Colonic mucosa (tissue), 4 donors: ENCODE results near the gene LCN2. TPM values are rescaled to one million over a fixed set of nuclear protein-coding genes. Genes with fewer than 3 reads are reported as not detected.

Experiments
- DNase-seq: peaks from one replicate; pipeline ENCODE4 v3.0.0-alpha.2; 2020
- H3K27ac ChIP-seq: fragments of 200-600 bp; one replicate; pipeline ENCODE4 v1.8.0; 2021
- H3K27me3 ChIP-seq: fragments of 200-600 bp; one replicate; pipeline ENCODE4 v1.8.0; 2021
- H3K36me3 ChIP-seq: fragments of 200-600 bp; one replicate; pipeline ENCODE4 v1.8.0; 2021
- H3K4me1 ChIP-seq: fragments of 200-600 bp; one replicate; pipeline ENCODE4 v1.8.0; 2021; ENCODE audit warnings: mild to moderate bottlenecking
- H3K4me3 ChIP-seq: fragments of 200-600 bp; one replicate; pipeline ENCODE4 v1.8.0; 2021
- H3K9ac ChIP-seq, 2 donors: one replicate each; pipeline ENCODE4 v1.7.0; 2013; ENCODE audit warnings: control low read depth in 2 of 2, low read depth in 2 of 2, low read length in 2 of 2
- H3K9me3 ChIP-seq: fragments of 200-600 bp; one replicate; pipeline ENCODE4 v1.8.0; 2021
- intact Hi-C: fragments of 100-400 bp; cut with DNase I; formaldehyde crosslinking; loops from one replicate; pipeline ENCODE4 v1.14.1; 2022
- total RNA-seq, 2 donors: library from RNA; stranded (reverse); fragmentation: NEBNext Ultra II Directional in 1 of 2; extraction: Animal tissue kit (Norgen Biotek cat#: 25700) in 1 of 2; gene quantifications; one replicate each; pipeline ENCODE4 v1.2.1, GENCODE V29; 2021
- TF ChIP-seq, protein P1 (sequence below): fragments of 200-600 bp; IDR thresholded peaks from one replicate; pipeline ENCODE4 v1.8.0; 2022; ENCODE audit warnings: antibody characterized with exemption, mild to moderate bottlenecking
- donor health status: healthy.
- donor health status: DM: no; HTN: no; CAD: no.
- donor health status: DM: no; HTN: no; CAD: no.

The LCN2 gene
- total RNA-seq, 2 donors from 2014 or later = 162 to 374 TPM

DNA sequence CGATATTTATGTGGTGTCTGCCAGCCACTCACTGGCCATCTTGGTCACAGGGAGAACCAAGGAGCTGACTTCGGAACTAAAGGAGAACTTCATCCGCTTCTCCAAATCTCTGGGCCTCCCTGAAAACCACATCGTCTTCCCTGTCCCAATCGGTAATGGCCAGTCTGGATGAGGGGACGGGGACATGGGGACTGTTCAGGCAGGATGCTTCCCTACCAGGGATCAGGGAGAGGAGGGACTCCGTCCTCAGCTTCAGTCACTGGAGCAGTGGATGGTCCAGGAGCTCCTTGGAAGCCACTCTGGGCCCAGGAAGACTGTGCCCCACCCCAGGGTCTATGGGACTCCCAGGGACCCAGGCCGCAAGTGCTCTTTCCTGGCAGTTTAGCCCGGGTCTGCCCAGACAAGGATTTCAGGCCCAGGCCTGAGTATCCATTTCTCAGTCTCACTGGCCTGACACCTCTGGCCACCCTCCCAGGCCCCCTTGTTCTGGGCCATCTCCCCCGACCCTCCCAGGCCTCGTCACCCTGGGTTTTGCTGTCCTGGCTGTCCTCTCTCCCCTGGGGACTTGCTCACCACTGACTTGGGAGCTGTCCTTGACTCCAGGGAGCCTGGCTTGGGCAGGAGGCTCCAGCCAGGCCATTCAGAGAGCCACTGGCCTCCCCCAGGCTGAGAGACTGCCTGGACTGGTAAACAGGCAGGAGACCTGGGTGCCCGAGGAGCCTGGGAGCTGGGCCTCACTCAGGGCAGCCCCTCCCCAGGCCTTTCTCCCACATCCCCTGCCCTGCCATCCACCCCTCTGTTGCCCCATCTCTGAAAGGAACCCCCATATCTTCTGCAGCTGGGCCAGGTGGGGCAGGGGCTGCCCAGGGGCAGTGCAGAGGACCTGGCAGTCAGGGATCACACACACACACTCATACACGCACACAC lies 3.1 kb downstream of the LCN2 start:
- no peaks in the 10 kb centered on the region for H3K9me3 ChIP-seq
- TF ChIP-seq, protein P1, sequence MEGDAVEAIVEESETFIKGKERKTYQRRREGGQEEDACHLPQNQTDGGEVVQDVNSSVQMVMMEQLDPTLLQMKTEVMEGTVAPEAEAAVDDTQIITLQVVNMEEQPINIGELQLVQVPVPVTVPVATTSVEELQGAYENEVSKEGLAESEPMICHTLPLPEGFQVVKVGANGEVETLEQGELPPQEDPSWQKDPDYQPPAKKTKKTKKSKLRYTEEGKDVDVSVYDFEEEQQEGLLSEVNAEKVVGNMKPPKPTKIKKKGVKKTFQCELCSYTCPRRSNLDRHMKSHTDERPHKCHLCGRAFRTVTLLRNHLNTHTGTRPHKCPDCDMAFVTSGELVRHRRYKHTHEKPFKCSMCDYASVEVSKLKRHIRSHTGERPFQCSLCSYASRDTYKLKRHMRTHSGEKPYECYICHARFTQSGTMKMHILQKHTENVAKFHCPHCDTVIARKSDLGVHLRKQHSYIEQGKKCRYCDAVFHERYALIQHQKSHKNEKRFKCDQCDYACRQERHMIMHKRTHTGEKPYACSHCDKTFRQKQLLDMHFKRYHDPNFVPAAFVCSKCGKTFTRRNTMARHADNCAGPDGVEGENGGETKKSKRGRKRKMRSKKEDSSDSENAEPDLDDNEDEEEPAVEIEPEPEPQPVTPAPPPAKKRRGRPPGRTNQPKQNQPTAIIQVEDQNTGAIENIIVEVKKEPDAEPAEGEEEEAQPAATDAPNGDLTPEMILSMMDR = no peak
- H3K4me3 ChIP-seq = no peak overlapping the region
- H3K36me3 ChIP-seq = no peaks in the 10 kb centered on the region
- H3K27ac ChIP-seq = no peak overlapping the region
- H3K27me3 ChIP-seq = no peaks in the 10 kb centered on the region
- H3K4me1 ChIP-seq = peaks cover 4% of the 10 kb centered on the region
- no peak for DNase-seq
- intact Hi-C loops = no loop called here
- no peak overlapping the region for H3K9ac ChIP-seq

DNA sequence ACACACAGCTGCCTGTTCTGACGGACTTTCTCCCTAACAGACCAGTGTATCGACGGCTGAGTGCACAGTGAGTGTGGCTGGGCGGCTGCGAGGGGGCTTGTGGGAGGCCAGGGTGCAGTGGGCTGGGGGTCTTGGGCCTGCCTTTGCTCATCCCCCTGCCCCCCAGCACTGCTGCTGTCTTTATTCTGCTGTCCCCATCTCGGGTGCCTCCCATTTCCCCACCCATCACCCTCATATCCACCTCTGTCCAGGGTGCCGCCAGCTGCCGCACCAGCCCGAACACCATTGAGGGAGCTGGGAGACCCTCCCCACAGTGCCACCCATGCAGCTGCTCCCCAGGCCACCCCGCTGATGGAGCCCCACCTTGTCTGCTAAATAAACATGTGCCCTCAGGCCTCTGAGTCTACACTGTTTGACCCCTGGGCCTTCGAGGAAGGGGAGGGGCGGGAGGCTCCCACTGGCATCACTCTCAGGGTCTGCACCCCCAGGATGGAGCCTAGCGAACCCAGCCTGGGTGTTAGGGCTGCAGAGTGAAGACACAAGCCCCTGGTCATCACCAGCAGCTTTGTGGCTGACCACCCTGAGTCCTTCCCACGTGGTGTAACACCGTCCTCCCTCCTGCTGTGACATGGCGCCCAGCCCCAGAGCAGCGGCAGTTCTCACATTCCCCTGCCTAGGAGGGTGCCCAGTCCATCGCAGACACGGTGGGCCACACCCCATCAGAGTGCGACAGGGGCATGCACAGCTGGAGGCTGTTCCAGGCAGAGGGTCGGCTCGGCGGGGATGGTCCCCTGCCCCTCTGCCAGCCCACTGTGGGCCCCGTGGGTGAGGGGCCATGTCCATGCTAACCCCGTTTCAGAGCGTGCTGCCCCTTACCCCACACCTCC lies 4.0 kb downstream of the LCN2 start:
- no peaks in the 10 kb centered on the region for H3K27me3 ChIP-seq
- H3K27ac ChIP-seq = no peak overlapping the region
- TF ChIP-seq, protein P1 = no peak
- H3K36me3 ChIP-seq = no peaks in the 10 kb centered on the region
- H3K4me3 ChIP-seq = no peak overlapping the region
- intact Hi-C loops = no loop called here
- H3K9ac ChIP-seq = no peak overlapping the region
- H3K4me1 ChIP-seq = peaks cover 4% of the 10 kb centered on the region
- no peaks in the 10 kb centered on the region for H3K9me3 ChIP-seq
- no peak for DNase-seq

- TF ChIP-seq, protein P1 = no peak
- Histone ChIP-seq H3K4me1 (no peaks in the 10 kb centered on the region), H3K4me3 (no peak overlapping the region), H3K9ac (no peak overlapping the region), H3K9me3 (no peaks in the 10 kb centered on the region), H3K27ac (no peak overlapping the region), H3K27me3 (no peaks in the 10 kb centered on the region), H3K36me3 (no peaks in the 10 kb centered on the region)
- no peak for DNase-seq
- intact Hi-C loops = no loop called here
Measured at GRCh38 chr9:128153947-128154695, 4.9 kb downstream of the LCN2 start.

GRCh38 chr9:128155736-128156500 lies 6.7 kb downstream of the LCN2 start:
- Histone ChIP-seq H3K9me3 (no peaks in the 10 kb centered on the region), H3K36me3 (no peaks in the 10 kb centered on the region), H3K27ac (no peak overlapping the region), H3K4me3 (no peak overlapping the region), H3K9ac (no peak overlapping the region), H3K27me3 (no peaks in the 10 kb centered on the region), H3K4me1 (no peaks in the 10 kb centered on the region)
- intact Hi-C loops = no loop called here
- no peak for DNase-seq
- TF ChIP-seq, protein P1 = no peak
